ENCODE results near the gene INPP5K. TPM values are rescaled to one million over a fixed set of nuclear protein-coding genes. Genes with fewer than 3 reads are reported as not detected.

Gene INPP5K
- total and polyA plus RNA-seq, 9 donors, result 23.0 to 39.1 (median 28.3) TPM

DNA sequence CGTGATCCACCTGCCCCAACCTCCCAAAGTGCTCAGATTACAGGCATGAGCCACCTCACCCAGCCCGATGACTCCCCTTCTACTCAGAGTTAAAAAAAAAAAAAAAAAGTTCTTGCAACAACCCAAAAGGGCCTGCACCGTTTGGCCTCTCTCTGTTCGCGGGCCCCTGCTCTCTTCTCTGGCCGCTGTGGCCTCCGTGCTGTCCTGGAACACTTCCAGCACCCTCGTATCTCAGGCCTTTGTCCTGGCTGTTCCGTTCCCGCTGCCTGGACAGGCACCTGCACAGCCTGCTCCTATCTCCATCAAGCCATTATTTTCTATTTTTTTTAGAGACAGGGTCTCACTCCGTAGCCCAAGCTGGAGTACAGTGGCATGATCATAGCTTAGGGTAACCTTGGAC, 34.7 kb downstream of the INPP5K start:
- TF ChIP-seq CTCF (IDR thresholded peaks at IDR 0.05) (no peak), POLR2A (IDR thresholded peaks at IDR 0.05) (no peak), EP300 (IDR thresholded peaks at IDR 0.05) (no peak)
- H3K27ac ChIP-seq, result no peak overlapping the region
- WGBS, 3 donors, result 73 to 74% (median 74%) methylated on average over 11 of the region's 11 CpGs
- H3K4me1 ChIP-seq (ENCODE audit: insufficient read depth), result peaks cover 4% of the 10 kb centered on the region
- H3K36me3 ChIP-seq, result no peaks in the 10 kb centered on the region
- no peak for DNase-seq
- no peaks in the 10 kb centered on the region for H3K9me3 ChIP-seq
- H3K27me3 ChIP-seq, result no peaks in the 10 kb centered on the region
- H3K4me3 ChIP-seq, result no peak overlapping the region
- intact Hi-C loops (cut with DNase I), result no loop called here

- Histone ChIP-seq H3K9me3 (no peaks in the 10 kb centered on the region), H3K27me3 (no peaks in the 10 kb centered on the region), H3K4me3 (no peak overlapping the region), H3K4me1 (ENCODE audit: insufficient read depth) (peaks cover 2% of the 10 kb centered on the region), H3K36me3 (no peaks in the 10 kb centered on the region), H3K27ac (no peak overlapping the region)
- TF ChIP-seq POLR2A (IDR thresholded peaks at IDR 0.05) (no peak), EP300 (IDR thresholded peaks at IDR 0.05) (no peak), CTCF (IDR thresholded peaks at IDR 0.05) (no peak)
- 72 to 79% (median 75%) methylated on average over 18 of the region's 18 CpGs for WGBS, 3 donors
- intact Hi-C loops (cut with DNase I), result no loop called here
- DNase-seq, result no peak
These were observed 35.5 kb downstream of the INPP5K start for GRCh38 chr17:1480747-1481465.

GRCh38 chr17:1478418-1478817, 38.0 kb downstream of the INPP5K start:
- WGBS, 3 donors, result 85 to 89% (median 85%) methylated on average over 26 of the region's 26 CpGs
- TF ChIP-seq CTCF (IDR thresholded peaks at IDR 0.05) (no peak), EP300 (IDR thresholded peaks at IDR 0.05) (no peak), POLR2A (IDR thresholded peaks at IDR 0.05) (no peak)
- Histone ChIP-seq H3K9me3 (no peaks in the 10 kb centered on the region), H3K27me3 (no peaks in the 10 kb centered on the region), H3K36me3 (no peaks in the 10 kb centered on the region), H3K4me1 (ENCODE audit: insufficient read depth) (no peaks in the 10 kb centered on the region), H3K4me3 (no peak overlapping the region), H3K27ac (no peak overlapping the region)
- intact Hi-C loops (cut with DNase I), result no loop called here
- DNase-seq, result no peak

- Histone ChIP-seq H3K27me3 (no peaks in the 10 kb centered on the region), H3K9me3 (no peaks in the 10 kb centered on the region), H3K4me1 (ENCODE audit: insufficient read depth) (no peaks in the 10 kb centered on the region), H3K27ac (no peak overlapping the region), H3K36me3 (no peaks in the 10 kb centered on the region), H3K4me3 (no peak overlapping the region)
- TF ChIP-seq CTCF (IDR thresholded peaks at IDR 0.05), result no peak
- TF ChIP-seq POLR2A (IDR thresholded peaks at IDR 0.05), result no peak
- no peak for TF ChIP-seq EP300 (IDR thresholded peaks at IDR 0.05)
- intact Hi-C loops (cut with DNase I), result no loop called here
- 71 to 87% (median 75%) methylated on average over 15 of the region's 15 CpGs for WGBS, 3 donors
- DNase-seq, result no peak
These were observed 41.0 kb downstream of the INPP5K start for GRCh38 chr17:1475321-1475854.
